ENCODE measurements around the gene PRICKLE2. TPM values are rescaled to one million over a fixed set of nuclear protein-coding genes. Genes with fewer than 3 reads are reported as not detected.

Gene PRICKLE2
- total RNA-seq, result 10.8 and 13.7 TPM in 2 replicates

DNA sequence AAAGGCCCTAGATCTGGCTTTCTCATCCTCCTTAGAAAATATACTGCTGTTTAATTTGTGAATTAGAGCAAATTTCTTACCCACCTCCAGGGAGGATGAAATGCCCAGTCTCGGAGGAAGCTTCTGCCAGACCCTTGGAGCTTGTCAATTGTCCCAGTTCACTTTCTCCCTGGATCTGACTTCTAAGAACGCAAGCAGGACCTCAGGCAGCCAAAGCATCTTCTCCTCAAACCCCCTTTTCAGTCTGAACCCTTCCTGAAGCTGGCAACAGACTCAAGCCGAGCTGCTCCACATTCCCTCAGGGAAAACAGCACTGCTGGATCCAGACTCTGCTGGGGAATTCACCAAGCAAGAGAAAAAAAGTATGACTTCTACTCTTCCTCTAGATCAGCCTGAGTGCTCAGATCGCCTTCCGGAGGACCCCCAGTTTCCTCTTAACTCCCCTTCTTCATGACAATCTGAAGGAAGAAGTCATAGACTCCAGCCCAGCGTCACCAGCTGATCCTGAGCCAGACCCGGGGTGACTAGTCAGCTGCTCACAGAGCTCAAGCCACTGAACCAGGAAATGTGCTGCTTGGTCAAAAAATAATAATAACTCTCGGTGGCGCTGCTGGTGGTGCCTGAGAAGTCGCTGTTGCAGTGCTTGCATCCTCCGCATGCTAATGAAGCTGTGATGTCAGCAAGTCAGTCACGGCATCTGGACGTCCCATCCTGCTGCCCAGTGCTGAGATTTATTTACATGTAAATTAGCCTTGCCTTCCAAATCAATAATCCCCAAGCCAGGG is at the start of gene PRICKLE2:
Gene PRICKLE2 (minus strand): TSS at position 641 of the 785 bp plus-strand sequence. CDS start 26,539 bp downstream, outside the sequence.
- DNase-seq (ENCODE audit: low read depth), result peak; percentile 90
- H3K4me3 ChIP-seq (ENCODE audit: low read depth, low read length), result peak within 1 kb of the TSS; percentile 20
- peak; percentile 29 for TF ChIP-seq CTCF (IDR thresholded peaks at IDR 0.05; ENCODE audit: insufficient read depth, low read length, poor library complexity, severe bottlenecking)

DNA sequence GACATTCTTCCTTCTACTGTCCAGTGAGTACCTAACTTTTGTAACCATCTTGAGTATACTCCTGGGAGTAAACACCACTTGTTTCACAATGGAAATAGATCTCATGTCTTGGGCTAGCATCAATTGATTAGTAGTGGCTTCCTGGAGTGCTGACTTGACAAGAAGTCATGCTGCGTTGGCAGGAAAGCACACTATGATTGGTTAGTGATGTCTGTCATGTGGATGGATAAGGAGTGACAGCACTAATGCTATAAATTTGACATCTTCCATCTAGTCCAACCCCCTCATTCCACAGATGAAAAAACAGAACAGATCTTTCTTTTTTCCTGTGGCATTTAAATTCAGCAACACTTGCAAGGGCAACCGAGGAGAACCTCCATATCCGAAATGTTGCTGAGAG is 47.6 kb upstream of the PRICKLE2 start:
- DNase-seq (ENCODE audit: low read depth), result no peak
- no peak for TF ChIP-seq CTCF (IDR thresholded peaks at IDR 0.05; ENCODE audit: insufficient read depth, low read length, poor library complexity, severe bottlenecking)

More for the DNA sequence above, at the start of gene PRICKLE2:
- H3K27me3 ChIP-seq (ENCODE audit: control insufficient read depth, insufficient read depth, low read length), result no peaks in the 10 kb centered on the region
- no peaks in the 10 kb centered on the region for H3K36me3 ChIP-seq (ENCODE audit: control insufficient read depth, insufficient read depth, low read length)

DNA sequence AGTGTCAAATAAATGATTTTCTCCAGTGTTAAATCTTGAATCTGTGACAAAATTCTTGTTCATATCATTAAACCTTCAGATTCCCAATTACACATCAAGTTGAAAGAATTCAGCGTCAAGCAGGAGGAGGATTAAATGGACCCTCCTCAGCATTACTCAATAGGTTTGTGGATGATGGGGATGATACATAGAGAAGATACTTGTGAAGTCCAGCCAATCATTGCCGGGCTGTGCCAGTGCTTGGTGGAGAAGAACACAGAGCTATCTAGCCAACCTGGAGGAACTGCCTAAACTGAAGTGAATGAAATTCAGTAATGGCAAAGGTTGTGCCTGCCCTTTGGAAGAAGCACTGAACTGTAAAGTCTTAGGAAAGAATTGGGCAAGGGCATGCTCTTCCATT is 47.0 kb upstream of the PRICKLE2 start:
- no peak for DNase-seq (ENCODE audit: low read depth)
- Histone ChIP-seq H3K4me3 (ENCODE audit: low read depth, low read length) (no peak overlapping the region), H3K27me3 (ENCODE audit: control insufficient read depth, insufficient read depth, low read length) (no peaks in the 10 kb centered on the region), H3K36me3 (ENCODE audit: control insufficient read depth, insufficient read depth, low read length) (no peaks in the 10 kb centered on the region)
- TF ChIP-seq CTCF (IDR thresholded peaks at IDR 0.05; ENCODE audit: insufficient read depth, low read length, poor library complexity, severe bottlenecking), result no peak

More for the DNA sequence above, 47.6 kb upstream of the PRICKLE2 start:
- no peak overlapping the region for H3K4me3 ChIP-seq (ENCODE audit: low read depth, low read length)
- H3K27me3 ChIP-seq (ENCODE audit: control insufficient read depth, insufficient read depth, low read length), result no peaks in the 10 kb centered on the region
- H3K36me3 ChIP-seq (ENCODE audit: control insufficient read depth, insufficient read depth, low read length), result no peaks in the 10 kb centered on the region

DNA sequence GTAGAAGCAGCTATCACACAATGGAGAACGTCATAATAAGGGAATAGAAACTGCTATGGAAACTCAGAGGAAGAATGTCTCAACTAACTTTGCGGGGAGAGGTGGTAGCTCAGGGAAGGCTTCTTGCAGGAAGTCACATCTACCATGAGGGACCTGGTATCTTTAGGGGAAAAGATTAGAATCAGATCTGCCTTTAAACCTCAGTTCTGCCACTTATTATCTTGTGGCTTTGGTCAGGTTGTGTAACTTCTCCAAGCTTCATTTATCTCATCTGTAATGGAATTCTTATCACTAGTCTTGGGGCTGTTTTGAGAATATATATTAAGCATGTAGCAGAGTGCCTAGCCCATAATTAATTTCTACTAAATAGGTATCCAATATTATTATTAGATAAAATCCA is 46.4 kb upstream of the PRICKLE2 start:
- Histone ChIP-seq H3K27me3 (ENCODE audit: control insufficient read depth, insufficient read depth, low read length) (no peaks in the 10 kb centered on the region), H3K4me3 (ENCODE audit: low read depth, low read length) (no peak overlapping the region), H3K36me3 (ENCODE audit: control insufficient read depth, insufficient read depth, low read length) (no peaks in the 10 kb centered on the region)
- TF ChIP-seq CTCF (IDR thresholded peaks at IDR 0.05; ENCODE audit: insufficient read depth, low read length, poor library complexity, severe bottlenecking), result no peak
- DNase-seq (ENCODE audit: low read depth), result no peak

- DNase-seq (ENCODE audit: low read depth), result no peak
- TF ChIP-seq CTCF (IDR thresholded peaks at IDR 0.05; ENCODE audit: insufficient read depth, low read length, poor library complexity, severe bottlenecking), result no peak
- no peaks in the 10 kb centered on the region for H3K27me3 ChIP-seq (ENCODE audit: control insufficient read depth, insufficient read depth, low read length)
- no peak overlapping the region for H3K4me3 ChIP-seq (ENCODE audit: low read depth, low read length)
- no peaks in the 10 kb centered on the region for H3K36me3 ChIP-seq (ENCODE audit: control insufficient read depth, insufficient read depth, low read length)
Measured at GRCh38 chr3:64270866-64271260, 45.6 kb upstream of the PRICKLE2 start.

Data from kidney epithelial cell (primary cell).